Islet precursor cell (in vitro differentiated cells): ENCODE data around the gene RHPN2.

Experiments used
- DNase-seq: peaks from one replicate; pipeline ENCODE4 v3.0.0-alpha.2; 2018

RHPN2 gene

DNA sequence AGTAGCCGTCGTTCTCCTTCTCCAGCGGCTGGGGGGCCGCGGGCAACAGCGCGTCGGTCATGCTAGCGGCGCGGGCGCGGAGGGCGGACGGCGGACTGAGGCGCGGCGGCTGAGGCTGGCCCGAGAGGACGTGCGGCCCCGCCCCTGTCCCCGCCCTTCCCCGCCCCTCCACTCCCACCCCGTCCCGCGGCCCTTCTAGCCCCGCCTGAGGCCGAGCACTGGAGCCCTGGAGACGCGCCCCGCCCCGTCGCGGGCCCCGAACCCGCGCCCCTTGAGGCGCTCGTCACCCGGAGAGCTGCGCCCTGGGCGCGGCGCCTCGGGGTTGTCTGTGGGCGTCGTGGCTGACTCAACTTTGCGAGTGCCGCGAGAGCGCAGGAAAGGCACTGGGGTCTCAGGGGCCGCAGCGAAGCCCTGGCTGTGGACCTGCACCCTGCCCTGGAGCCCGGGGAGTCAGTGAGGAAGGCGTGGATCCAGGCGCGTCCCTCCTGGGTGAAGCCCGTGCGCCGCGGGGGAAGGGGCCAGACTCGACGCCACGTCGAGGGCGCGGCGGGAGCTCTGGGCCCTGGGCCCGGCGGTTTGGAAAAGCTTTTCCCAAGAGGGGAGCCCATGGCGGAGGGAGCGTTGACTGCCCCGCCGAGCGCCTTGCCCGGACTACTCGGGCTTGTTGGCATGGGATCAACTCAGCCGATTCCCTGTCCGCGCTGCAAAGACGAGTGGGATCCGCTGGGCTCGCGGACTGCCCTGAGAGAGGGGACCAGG is at the start of gene RHPN2:
Gene RHPN2, minus strand, starts transcription at position 97 of the 759 bp plus-strand sequence. Its CDS starts 36 bp downstream, at position 61.
- peak; percentile 91 for DNase-seq

DNA sequence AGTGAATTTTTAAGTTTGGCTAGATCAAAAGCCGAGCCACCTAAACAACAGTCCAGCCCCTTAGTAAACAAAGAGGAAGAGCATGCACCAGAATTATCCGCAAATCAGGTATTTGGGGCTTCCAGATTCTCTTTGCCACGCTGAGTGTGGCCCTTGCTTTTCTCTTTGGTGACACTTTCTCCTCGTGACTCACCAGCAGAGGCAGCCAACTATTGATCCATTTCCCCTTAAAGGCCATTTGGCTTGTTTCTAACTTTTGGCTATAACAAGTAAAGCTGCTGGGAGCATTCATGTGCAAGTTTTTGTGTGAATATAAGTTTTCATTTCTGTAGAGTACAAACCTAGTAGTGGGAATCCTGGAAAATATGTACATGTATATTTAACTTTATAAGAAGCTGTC is 49.6 kb upstream of the RHPN2 start:
- no peak for DNase-seq

DNA sequence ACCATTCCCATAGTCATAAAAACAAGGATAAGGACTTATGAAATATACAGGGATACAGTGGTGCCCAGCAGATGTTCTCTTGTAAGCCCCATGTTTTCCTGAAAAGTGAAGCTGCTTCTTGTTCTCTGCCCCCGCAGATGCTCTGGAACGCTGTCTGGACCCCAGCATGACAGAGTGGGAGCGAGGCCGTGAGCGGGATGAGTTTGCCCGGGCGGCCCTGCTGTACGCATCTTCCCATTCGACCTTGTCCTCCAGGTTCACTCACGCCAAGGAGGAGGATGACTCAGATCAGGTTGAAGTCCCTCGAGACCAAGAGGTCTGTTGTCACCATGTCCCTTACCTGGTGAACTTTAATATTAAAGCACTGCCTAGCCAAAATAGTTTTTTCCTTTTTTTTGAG is 46.9 kb upstream of the RHPN2 start:
- DNase-seq = no peak

DNA sequence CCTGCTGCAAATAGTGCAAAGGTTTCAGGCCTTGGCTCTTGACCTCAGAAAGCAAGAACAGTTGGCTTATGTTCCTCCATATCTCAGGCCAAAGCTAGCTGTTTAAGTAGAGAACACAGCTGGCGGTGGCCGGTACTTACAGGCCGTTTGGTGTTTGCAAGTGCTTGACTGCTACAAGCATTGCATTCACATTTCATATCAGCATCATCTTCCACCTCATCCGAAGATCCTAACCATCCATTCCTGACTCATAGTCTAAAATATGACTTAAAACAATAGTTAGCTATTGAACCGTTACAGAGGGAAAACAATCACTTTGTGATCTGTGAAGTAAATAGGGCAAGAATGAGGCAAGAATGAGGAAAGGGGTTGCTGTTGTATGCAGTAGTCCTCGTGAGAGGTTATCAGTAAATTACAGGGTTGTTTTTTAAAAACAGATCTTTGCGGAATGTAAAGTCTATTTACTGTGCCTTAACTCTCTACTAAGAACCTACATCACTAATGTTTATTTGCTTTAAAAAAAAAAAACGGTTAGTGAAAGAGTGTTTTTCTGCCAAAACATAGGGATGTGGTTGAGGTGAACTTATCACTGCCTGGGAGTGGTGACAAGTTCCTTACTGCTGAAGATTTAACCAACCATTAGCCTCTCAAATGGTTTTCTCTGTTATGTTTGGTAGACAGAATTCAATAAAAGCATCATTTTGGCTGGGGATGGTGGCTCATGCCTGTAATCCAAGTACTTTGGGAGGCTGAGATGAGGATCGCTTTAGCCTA is 45.6 kb upstream of the RHPN2 start:
- DNase-seq = no peak

DNA sequence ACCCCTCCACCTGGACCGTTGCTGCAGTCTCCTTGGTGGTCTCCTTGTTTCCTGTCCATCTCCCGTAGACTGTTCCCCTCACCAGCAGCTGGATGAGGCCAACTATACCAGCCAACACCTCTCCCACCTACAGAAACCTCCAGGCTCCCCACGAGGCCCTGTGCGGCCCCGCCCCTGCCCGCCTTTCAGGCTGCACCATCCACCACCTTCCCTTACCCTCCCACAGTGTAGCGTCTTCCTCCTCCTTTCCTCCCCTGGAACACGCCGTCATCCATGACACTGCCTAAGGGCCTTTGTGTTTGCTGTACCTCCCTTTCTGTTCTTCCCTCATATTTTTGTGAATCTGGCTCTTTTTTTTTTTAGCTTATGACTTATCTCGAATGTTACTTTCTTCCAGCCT is 43.5 kb upstream of the RHPN2 start:
- DNase-seq = no peak

DNA sequence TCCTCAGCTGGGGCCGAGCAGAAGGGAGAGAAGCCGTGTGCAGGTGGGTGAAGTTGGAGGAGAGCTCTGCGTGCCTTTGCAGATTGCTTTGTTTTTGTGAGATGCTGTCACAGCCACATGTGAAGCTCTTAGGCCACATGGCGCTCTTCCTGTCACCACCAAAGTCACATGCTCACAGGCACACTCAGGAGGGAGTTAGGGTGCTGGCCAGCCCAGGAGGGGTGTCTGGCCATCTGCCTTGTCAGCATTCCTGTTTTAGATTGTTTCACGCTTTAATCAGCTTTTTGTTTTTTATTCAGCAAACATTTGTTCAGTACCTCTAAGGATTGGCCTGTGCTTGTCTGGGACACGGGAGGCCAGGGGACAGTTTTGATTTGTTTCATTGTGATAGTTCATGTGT is 38.2 kb upstream of the RHPN2 start:
- no peak for DNase-seq

DNA sequence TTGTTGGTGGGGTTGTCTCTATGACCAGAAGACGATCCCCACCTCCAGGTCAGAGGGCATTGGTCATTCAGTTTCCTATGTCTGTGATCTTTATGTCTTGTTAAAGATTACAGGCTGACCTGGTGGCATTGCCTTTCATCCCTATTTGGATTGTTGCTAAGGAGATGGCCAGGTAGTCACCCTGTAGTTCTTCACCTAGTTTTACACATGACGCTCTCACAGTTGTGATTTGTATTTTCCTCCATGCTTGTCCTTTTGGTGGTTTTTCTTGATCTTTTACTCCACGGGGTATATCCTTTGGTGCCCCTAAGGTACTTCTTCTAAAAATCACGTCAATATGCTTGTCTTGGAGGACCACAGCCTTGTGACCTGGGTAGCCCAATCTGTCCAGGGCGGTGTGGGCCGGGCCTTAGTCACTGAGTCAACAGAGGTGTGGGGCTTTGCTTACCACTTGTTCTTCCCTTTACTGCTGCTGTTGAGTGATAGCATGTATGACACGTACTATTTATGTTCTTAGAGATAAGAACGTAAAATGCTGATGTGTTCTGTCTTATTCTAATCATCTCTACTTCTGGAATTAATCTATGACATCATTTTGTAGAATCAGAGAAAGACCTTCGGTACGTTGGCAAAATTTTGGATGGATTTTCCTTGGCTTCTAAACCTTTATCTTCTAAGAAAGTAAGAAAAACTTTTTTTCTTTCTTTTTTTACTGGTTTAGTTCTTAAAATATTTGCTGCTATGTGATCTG is 36.4 kb upstream of the RHPN2 start:
- DNase-seq = no peak

DNA sequence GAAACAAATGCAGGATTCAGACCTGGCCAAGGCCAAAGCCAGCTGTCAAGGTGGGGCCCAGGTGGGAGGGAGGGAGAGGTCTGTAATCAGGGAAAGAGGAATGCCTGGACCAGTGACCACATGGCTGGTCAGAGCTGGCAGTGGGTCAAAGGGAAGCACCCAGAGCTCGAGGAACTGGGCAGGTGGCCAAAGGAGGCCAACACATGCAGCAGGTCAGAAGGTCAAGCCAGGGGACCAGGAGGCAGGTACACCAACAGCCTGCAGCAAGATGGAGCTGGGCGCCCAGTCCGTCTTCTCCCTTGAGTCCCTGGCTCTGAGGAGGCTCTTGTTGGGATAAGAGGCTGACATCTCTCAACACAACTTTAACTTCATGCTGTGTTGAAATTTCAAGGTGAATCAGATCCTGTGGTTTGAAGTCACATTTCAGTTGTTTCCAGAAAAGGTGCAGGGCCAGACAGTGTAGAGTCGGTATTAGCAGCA is 33.4 kb upstream of the RHPN2 start:
- DNase-seq = no peak

DNA sequence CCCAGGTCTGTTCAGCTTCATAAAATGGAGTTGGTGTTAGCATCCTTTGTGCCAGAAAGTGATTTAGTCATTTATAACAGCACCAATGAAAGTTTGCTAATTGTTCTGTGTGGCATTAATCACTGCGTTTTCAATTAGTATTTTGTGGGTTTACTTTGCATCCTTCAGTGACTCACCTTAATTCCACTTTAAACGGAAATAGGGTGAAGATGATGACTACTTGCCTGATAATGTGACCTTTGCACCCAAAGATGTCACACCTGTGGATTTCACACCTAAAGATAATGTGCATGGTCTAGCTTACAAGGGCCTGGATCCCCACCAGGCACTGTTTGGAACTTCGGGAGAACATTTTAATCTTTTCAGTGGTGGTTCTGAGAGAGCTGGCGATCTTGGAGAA is 31.3 kb upstream of the RHPN2 start:
- no peak for DNase-seq

DNA sequence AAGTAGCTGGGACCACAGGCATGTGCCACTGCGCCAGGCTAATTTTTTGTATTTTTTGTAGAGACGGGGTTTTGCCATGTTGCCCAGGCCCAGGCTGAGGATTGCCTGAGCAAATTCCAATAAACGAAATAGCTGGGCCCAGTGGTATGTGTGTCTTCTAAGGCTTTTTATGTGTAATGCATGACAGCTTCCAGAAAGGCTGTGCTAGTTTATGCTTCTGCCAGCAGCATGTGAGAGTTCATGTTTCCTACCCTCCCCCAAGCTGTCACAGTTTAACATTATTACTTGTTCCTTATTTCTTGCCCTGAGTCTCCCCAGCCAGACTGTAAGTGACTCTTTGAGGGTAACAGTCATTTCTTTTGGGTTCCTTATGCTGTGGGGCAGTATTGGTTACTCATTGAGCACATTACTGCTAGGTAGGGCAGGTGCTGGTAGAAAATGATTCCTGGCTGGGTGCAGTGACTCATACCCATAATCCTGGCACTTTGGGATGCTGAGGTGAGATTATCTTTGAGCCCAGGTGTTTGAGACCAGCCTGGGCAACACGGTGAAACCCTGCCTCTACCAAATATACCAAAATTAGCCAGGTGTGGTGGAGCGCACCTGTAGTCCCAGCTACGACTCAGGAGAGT is 29.9 kb upstream of the RHPN2 start:
- DNase-seq = no peak

DNA sequence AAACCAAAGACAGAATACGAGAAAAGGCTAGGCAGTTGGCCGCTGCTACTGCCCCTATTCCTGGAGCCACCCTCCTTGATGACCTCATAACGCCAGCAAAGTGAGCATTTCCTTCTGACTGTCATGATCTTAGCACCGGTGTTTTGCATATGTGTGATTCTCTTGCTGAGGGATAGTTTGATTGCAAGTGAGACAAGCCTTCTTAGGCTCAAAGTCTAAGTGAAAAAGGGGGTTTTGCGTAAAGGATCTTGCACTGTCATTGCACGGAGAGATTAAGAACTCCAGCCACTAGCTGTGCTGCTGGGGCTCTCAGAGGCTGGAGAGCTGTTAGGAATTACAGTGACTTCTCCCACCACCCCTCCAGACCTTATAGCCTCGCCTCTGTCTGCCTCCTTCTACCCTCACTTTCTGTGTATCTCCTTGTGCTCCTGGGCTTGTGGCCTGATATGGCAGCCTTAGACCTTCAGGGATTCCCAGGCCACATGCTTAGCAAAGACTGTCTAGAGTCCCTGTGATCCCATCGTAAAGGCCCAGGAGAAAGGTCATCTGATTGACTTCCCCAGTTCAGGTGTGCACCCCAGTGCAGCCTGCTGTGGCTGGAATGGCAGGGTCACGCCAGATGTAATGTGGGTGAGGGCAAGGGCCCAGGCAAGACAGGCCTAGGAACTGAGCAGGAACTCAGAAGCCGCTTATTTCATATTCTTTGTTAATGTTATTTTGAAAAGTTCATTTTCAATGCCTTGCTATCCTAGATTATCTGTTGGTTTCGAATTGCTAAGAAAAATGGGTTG is 28.9 kb upstream of the RHPN2 start:
- no peak for DNase-seq

DNA sequence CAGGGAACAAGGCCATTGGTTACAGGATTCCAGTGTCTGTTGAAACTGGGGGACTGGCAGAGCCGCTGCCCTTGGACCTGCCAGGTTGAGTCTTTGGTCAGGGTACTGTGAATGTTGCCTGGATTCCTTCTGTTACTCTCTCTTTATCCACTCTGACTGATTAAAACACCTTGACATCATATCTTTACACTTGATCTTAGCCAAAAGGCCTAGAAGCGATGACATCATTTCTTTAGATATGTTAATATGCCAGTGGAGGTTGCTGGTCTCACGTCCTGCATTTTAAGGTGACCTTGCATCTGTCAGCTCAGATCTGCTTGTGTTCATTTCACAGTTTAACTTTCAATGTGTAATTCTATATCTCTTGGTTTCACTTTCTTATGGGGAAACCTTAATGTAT is 25.5 kb upstream of the RHPN2 start:
- no peak for DNase-seq

DNA sequence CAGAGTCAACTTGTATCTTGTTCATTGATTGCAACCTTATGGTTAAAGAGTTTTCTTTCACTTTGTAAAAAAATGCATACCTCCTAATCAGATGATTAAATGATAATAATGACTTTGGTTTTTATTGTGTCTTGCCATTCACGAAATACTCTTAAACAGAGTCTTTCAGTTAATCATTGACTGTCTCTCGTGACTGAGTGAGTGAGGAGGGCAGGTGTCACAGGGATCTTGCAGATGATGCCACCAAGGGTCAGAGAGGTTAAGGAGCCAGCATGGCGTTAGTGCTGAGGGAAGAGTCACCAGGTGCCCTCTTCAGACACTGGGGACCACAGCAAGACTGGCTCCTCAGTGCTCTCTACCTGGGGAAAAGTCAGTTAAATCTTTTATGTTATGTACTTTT is 24.3 kb upstream of the RHPN2 start:
- no peak for DNase-seq

DNA sequence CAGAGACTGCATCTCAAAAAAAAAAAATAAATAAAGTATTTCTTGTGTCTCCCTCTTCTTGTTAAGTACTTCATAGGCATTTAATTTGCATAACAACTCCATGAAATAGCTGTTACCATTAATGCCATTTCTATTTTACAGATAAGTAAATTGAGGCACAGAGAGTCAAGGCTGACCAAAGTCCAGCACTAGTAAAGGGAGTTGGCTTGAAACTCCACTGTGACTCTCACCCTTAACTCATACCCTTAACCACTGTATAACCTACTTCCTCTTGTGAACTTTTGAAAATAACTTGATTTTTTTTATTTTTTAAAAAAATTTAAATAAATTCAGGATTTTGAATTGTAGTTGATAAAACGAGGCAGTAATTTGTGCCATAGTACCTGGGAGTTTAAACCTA is 22.3 kb upstream of the RHPN2 start:
- no peak for DNase-seq

DNA sequence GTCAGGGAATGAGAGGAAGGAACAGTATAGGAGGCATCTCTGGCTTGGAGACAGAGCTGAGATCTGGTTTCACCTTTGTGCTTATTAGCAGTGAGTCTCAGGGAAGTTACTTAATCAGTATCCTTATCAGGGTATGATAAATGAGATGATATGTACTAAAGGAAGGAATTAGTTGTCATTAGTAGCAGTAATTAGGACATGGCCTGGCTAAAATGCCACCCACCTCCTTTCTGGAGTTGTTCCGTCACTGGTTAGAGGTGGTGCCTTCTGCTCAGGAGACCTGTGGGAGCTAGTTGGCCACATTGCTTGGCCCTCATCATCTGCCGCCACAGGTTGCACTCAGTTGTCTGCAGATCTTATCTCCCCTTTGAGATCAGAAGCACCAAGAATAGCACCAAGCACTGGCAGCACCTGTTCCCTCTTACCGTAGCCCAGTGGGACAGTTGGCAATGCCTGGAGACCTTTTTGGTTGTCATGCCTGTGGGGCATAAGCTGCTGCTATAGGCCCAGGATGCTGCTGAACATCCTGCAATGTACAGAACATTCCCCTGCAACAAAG is 21.0 kb upstream of the RHPN2 start:
- DNase-seq = no peak

DNA sequence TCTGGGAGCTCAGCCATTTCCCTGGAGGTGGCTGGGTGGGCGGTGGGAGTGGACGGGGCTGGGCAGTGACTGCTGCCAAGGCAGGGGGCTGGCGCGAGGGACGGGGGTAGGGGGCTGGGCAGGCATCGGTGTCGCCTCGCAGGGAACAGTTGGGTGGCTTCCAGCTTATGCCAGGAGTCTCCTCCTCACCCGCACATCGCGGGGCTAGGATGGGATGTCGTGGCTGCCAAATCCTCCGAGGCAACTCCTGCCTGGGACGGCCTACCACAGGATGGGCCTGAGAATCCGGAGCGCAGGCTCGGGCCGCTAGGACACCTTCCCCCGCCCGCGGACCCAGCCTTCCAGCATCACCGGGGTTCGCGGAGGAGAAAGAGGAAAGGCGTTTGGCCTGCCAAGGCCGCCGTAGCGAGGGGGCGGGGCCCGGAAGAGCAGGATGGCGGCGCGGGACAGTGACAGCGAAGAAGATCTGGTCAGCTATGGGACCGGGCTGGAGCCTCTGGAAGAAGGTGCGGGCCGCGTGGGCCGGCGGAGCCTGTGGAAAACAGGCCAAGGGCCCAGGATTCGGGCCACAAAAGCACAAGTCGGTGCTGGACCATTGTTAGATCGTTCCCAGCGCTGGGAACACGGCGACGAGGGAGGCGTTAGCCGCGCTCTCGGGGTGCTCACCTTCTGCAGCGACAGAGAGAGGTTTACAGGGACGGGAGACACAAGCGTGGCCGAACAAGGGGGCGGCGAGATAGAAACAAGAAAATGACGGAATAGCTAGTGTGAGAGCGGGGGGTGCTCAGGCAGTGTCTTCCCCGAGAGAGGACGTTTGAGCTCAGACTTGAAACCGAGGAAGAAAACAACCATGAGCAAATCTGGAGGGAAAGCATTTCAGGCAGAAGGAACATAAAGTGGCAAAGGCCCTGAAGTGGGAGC is 16.3 kb upstream of the RHPN2 start, which contains the start of gene GPATCH1:
Gene GPATCH1, plus strand, starts transcription at position 421 of the 921 bp plus-strand sequence. Its CDS starts 13 bp downstream, at position 434.
- peak; percentile 96 for DNase-seq

DNA sequence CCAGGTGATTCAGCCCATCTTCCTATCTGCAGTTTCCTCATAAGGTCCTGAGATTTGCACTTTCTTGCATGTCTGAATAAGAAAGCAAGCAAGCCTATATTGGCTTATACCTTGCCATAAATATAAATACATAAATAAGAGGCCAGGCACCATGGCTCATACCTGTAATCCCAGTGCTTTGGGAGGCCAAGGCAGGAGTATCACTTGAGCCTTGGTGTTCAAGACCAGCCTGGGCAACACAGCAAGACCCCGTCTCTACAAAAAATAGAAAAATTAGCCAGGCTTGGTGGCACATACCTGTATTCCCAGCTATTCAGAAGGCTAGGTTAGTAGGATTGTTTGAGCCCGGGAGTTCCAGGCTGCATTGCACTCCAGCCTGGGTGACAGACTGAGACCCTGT is 10.8 kb upstream of the RHPN2 start:
- DNase-seq = no peak

DNA sequence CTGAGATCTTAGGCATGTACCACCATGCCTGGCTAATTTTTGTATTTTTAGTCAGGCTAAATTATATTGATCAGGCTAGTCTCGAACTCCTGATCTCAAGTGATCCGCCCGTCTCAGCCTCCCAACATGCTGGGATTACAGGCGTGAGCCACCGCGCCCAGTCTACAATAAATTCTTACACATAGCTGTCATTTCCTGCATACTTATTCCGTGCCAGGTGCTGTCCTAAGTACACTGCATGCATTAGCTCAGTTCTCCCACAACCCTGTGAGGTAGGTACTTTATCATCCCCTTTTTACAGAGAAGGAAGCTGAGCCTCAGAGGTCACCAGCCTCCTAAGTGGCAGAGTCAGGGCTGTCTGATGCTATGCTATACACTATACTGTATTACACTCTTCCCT is 7.2 kb upstream of the RHPN2 start:
- no peak for DNase-seq

DNA sequence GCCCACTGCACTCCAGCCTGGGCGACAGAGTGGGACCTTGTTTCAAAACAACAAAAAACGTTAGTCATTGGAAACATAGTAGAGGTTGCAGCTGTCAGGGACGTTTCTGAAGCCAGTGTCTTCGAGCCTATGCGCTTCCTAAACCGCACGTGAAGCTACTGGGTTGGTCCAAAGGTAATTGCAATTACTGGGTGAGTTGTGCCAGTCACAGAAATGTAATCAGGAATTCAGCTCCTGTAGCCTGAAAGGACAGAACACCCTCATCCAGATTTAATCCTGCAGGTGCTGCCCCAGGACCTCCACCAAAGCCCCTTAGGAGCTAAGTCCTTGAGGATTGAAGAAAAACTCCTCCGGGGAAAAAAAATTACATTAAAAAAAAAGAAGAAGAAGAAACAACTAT is 2.4 kb upstream of the RHPN2 start:
- no peak for DNase-seq

DNA sequence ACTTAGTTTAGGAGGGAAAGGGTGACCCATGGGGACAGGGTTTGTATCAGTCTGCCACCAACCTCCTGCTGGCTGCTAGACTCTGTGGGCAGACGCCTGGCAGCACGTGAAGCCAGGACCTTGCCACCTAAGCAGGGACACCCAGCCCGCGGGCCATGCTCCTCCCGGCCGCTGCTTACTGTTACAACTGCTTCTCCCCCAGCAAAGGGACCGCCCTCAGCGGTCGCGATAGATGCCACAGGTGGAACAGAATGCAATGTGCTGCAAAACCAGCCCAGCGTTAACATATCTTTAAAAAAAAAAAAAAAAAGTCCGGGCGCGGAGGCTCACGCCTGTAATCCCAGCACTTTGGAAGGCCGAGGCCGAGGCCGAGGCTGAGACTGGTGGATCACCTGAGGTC is 1.9 kb upstream of the RHPN2 start:
- DNase-seq = no peak

DNA sequence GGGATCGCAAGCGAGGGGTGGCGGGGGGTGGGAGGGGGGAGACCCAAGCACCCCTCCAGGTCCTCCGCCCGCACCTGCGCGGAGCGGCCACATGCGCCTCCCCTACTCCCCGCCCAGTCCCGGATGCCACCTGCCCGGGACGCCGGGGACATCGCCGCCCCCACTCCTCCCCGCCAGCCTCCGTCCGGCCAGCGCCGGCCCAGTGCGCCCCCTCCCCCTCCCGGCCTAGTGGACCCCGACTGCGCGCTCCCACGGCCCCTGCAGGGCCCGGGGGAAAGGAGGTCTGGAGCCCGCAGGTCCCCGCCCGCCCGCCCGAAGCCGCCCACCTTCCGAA is 263 bp downstream of the RHPN2 start:
- DNase-seq = no peak
